HUDEP-2 (cell line): ENCODE results near the gene PSKH1.

ENCODE experiments used
- DNase-seq, 76 experiments: peaks; one replicate each; lab custom pipeline; 2025; ENCODE audit not compliant: unreplicated experiment in 76 of 76; lab: John Stamatoyannopoulos, UW

PSKH1 gene

DNA sequence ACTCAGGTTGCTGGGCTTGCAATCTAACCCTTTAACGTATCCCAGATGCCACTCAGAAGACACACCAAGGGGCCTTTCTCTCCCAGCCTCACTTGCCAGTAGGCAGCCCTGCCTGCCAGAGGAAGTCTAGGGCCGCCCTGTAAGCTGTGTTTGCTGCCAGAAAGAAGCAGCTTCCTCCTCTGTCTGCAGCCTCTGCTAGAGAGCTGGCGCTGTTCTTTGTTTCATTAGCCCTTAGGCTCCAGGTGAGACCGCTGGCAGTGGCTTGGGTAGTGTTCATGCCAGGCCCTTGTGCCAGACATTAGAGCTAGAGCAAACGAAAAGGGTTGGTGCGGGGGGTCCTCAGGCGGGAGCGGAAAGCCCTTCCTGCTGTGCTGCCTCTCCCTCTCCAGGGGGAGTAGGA lies 29.7 kb downstream of the PSKH1 start:
- no peak for DNase-seq

DNA sequence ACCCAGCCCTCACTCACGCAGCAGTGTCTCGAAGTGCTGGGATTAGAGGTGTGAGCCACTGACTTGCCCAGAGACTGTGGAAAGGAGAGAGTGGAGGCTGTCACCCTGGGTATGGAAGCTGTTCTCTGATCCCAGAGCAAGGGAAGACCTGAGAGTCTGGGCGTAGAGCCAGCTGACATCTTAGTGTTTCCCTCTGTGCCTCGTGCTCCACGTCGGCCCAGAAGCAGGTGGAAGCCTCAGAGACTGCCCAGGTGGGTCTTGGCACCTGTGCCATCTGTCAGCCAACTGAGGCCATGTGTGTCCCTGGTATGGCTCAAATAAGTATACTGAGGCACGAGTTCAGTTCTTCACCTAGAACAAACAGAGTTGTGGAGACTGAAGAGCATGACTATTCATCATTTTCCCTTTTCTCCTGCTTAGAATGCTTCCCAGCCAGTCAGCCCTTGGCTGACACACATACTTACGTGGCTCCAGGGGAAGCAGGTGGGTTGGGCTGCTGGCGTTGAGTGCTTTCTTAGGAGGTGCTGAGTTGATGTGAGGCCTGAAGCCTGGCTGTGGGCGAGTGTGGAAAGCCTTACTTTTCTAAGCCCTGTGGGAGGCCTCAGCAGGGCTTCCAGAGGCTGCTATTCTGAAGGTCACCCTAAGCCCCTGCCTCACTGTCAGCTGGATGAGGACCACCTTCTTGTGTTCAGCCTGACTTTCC lies 30.5 kb downstream of the PSKH1 start:
- no peak for DNase-seq

DNA sequence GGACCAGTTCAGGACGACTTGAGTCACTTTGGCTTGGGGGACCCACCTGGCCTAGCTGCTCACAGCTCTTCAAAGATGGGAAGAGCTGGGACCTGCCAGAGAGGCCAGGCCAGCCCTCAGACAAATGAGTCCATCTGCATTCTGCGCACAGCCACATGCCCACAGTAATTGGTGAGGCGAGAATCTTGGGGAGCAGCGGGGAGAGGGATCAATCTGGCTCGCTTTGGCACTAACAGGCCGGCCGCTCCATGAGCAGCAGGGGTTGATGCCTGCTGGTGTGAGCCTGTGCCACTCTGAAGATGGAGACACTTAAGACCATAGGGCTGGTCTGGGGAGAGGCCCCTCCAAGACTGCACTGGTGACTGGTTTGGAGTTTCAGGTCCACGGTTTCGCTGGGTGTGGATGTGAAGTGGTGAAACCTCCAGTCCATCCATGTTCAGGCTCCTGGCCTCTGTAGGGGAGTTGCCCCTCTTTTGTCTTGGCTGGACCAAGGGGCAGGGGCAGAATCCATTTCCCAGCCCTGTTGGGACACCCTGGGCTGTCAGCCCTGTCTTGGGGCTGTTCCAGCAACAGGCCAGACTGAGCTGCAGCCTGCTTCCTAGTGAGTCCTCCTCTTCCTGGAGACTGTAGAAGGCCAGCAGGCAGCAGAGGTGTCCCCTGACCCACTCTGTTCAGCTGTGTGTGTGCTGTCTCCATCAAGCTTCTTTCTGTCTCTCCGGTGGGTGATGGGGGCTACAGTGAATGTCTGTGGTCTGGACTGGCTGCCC lies 31.3 kb downstream of the PSKH1 start:
- no peak for DNase-seq

DNA sequence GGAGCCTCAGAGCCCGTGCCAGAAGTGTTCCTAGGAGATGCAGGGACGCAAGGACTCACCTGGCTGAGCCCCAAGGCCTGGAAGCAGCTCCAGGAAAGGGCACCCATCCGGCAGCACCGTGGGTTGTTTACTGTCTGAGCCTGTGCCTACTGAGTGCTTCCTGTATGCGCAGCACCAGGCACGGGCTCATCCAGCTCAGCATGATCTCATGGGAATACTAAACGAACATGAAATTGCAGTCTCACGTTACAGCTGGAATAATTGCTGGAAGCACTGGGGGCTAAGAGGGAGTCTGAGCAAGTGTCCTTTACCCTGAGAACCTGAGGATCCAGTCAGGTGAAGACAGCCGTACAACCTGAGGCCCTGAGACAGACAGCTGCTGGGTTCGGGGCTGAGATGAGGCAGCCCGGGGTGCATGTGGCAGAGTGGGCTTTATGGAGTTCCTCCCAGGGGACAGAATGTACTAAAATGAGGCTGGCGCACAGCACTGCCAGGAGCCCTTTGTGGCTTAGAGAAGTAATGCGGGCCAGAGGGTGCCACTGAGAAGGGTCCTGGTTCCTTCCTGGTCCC lies 33.2 kb downstream of the PSKH1 start:
- DNase-seq = no peak

DNA sequence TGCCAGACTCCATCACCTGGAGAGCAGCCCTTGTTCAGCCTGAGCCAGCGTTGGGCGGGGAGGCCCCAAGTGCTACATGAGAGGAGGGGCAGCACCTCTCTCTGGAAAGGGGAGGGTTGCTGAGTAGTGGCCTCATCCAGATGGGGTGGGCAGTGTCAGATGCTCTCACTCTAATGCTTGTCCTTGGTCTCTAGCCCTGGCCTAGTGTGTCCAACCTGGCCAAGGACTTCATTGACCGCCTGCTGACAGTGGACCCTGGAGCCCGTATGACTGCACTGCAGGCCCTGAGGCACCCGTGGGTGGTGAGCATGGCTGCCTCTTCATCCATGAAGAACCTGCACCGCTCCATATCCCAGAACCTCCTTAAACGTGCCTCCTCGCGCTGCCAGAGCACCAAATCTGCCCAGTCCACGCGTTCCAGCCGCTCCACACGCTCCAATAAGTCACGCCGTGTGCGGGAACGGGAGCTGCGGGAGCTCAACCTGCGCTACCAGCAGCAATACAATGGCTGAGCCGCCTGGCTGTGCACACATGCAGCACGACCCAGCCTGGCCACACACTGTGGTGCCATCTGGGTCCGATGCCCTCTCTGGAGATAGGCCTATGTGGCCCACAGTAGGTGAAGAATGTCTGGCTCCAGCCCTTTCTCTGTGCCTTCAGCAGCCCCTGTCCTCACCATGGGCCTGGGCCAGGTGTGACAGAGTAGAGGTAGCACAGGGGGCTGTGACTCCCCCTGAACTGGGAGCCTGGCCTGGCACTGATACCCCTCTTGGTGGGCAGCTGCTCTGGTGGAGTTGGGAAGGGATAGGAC lies 34.3 kb downstream of the PSKH1 start:
- DNase-seq = no peak

DNA sequence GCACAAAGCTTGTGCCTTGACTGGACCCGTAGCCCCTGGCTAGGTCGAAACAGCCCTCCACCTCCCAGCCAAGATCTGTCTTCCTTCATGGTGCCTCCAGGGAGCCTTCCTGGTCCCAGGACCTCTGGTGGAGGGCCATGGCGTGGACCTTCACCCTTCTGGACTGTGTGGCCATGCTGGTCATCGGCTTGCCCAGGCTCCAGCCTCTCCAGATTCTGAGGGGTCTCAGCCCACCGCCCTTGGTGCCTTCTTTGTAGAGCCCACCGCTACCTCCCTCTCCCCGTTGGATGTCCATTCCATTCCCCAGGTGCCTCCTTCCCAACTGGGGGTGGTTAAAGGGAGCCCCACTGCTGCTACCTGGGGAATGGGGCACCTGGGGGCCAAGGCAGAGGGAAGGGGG lies 35.1 kb downstream of the PSKH1 start:
- DNase-seq = no peak

DNA sequence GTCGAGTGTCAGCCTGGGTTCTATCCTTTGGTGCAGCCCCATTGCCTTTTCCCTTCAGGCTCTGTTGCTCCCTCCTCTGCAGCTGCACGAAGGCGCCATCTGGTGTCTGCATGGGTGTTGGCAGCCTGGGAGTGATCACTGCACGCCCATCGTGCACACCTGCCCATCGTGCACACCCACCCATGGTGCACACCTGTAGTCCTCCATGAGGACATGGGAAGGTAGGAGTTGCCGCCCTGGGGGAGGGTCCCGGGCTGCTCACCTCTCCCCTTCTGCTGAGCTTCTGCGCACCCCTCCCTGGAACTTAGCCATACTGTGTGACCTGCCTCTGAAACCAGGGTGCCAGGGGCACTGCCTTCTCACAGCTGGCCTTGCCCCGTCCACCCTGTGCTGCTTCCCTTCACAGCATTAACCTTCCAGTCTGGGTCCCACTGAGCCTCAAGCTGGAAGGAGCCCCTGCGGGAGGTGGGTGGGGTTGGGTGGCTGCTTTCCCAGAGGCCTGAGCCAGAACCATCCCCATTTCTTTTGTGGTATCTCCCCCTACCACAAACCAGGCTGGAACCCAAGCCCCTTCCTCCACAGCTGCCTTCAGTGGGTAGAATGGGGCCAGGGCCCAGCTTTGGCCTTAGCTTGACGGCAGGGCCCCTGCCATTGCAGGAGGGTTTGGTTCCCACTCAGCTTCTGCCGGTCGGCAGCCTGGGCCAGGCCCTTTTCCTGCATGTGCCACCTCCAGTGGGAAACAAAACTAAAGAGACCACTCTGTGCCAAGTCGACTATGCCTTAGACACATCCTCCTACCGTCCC lies 35.7 kb downstream of the PSKH1 start:
- peak in 62 of 76 experiments; percentile 8 to 74 (median 48) for DNase-seq

DNA sequence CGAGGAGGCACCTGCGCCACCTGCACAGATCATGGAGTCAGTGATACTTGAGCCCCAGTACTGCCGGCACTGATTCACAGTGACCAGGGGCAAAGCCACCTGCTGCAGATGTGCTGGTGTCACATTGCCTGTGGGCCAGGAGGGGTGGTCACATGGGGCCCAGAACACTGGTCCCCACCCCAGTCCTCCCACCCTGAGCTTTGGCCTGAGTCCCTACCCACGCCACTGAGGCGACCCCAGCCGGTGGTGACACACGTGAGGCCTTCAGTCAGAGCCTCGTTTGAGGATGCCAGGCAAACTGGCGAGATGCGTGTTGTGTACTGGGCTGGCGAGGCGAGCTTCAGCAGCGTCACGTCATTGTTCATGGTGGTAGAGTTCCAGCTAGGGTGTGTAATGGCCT lies 37.1 kb downstream of the PSKH1 start:
- no peak for DNase-seq

DNA sequence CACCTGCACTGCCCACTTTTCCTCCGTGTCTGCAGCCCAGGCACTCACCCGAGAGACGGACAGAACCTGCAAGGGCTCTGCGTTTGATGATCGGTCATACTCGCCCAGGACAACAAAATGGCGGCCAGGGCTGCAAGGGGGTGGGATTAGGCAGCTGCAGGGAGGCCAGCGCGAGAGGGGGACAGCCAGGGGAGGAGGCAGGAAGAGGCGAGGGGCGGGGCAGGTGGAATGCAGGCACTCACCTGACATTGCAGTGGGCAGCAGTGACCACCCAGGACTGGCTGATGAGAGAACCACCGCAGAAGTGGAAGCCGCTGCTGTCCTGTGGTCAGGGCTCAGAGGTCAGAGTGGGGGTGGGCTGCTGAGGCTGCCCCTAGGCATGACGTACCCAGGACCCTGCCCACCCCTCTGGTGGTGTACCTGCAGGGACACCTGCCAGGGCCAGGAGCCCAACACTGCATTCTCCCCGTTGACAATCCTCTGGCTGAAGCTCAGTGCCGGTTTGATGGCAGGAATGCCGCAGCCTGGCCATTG lies 37.7 kb downstream of the PSKH1 start:
- DNase-seq = no peak

DNA sequence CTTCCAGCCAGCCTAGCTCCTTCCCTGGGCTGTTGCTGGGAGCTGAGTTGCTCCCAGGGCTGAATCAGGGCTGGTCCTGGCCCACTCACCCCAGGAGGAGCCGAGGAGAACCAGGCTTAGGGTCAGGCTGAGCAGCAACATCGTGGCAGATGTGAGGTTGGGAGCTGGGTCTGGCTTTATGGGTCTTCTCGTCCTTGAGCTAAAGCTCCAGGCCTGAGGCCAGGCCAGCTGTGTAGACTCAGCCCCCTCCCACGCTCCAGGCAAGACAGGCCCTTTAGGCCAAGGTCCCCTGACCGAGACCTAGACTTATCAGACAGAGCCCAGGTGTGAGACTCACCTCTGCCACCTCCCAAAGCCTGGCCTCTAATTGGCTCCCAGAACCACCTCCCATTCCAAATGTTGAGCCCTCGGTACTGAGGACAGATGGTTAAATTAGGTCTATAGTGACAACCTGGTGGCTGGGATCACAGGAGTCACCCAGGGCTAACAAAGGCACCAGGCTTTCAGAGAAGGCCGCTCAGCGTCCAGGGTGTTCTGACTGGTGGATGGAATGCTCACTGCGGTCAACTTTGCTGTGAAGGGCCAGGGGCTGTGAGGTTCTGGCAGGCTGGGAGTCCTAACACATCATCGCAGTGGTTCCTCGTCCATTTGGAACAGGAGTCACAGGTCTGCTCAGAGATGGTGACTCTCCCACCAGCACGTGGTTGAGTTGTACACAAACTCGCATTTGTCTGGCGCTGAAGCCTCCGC lies 38.8 kb downstream of the PSKH1 start, which contains the start of gene CTRL:
Gene CTRL (minus strand): TSS at position 151 of the 750 bp plus-strand sequence. CDS start 10 bp downstream, at position 141.
- no peak for DNase-seq

DNA sequence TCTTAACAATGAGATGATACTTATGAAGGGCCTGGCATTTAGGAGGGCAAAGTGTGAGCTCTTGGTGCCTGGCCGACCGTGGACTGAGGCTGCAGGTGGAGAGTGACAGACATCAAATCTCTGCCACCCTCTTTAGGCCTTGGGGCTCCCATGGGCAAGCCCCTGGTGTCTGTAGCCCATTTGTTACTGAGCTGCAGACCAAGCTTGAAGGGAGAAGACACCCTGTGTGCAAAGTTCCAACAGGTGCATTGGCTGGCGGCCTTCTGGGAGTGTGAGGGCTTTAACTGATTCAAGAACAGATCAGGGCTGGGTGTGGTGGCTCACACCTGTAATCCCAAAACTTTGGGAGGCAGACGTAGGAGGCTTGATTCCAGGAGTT lies 39.4 kb downstream of the PSKH1 start:
- no peak for DNase-seq

DNA sequence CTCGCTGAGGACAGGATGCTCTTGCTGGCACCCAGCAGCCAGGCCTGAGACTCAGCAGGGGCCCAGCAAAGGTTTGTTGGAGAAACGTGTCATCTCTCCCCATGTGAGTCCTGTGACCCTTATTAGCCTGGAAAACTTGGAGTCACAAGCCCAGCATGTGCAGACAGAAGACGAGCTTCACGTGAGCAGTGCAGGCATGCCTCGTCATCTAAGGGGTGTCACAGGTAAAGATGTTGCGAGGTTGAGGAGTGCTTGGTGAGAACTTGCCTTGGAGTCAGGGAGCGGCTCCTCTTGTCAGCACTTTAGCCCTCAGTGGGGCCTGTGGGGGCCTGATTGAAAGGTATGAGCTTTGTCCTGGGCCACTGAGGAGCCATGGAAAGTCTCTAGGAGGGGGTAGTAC lies 40.8 kb downstream of the PSKH1 start:
- DNase-seq = no peak

DNA sequence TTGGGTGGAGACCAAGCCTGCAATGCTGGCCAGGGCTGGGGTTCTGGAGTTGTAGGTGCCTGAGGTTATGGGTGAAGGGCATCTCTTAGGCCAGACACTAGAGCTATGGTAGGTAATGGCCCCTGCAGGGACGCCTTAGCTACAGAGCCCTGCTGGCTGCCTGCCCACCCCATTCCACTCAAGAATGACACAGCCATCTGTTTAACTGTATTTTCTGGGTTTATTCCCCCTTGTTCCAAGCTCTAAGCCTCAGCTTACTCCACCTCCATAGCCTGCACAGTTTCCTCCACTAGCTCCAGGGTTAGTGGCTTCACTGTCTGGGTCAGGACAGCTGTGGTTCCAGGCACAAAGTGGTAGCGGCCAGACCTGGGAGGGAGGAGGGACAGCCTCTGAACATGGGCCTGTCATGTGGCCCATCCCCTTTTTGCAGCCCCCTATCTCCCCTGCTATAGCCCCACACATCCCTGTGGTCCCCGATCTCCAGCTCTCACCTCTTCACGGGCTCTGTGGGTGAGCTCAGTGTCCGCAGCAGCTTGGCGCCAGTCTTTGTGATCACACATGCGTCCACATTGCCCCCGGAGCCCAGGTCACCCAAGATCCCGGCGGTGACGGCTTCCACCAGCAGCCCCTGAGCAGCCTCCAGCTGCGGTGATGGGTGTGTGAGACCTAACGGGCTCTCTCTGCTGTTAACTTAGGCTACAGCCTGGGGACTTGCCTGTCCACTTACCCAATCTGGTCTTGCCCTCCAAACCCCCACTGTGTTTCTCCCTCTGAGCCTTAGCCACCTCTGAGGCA lies 41.4 kb downstream of the PSKH1 start:
- DNase-seq = no peak

DNA sequence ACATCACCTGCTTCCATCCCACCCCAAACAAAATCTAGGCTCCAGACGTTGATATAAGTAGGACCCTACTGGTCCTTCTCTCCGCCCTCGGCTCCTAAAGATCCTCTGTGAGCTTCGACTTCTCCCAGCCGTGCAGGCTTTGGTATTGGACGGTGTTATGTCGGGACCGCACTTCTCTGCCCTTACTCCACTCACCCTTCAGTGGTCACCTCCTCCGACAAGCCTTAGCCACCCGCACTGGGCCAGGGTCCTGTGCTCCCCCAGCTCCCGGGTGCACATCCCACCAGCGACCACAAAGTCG lies 42.0 kb downstream of the PSKH1 start:
- DNase-seq = peak in 1 of 76 experiments; percentile 42

DNA sequence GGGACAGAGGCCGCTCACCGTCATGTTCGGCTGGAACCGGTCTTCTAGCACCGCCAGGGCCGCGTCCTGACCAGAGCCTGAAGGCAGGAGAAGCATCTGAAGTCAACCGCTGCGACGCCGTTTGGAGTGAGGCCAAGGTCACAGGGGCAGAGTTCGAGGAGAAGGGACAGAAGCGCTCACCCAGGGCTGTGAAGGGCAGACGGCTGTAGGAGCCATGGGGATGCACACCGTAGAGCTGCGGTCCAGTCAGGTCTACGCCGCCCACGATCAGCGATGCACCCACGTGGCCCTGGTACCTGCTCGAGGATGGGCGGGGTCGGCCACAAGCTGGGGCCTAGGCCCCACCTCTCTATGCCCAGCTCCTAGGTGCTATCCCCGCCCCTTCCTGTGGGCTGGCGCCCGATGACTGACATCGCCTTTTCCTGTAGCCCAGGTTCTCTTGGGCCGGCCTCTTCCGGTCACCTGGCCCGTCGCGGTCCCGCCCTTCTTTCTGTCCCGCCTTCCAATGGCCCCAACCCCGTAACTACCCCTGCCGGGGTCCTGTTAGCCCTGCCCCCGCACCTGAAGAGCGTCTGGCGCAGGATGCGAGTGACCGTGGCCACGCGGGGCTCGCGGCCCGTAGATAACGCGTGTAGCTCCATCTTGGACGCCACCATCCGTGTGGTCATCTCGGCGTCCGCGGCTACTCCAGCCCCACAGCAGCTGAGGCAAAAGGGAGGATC lies 42.5 kb downstream of the PSKH1 start:
- peak in 74 of 76 experiments; percentile 64 to 97 (median 92) for DNase-seq

DNA sequence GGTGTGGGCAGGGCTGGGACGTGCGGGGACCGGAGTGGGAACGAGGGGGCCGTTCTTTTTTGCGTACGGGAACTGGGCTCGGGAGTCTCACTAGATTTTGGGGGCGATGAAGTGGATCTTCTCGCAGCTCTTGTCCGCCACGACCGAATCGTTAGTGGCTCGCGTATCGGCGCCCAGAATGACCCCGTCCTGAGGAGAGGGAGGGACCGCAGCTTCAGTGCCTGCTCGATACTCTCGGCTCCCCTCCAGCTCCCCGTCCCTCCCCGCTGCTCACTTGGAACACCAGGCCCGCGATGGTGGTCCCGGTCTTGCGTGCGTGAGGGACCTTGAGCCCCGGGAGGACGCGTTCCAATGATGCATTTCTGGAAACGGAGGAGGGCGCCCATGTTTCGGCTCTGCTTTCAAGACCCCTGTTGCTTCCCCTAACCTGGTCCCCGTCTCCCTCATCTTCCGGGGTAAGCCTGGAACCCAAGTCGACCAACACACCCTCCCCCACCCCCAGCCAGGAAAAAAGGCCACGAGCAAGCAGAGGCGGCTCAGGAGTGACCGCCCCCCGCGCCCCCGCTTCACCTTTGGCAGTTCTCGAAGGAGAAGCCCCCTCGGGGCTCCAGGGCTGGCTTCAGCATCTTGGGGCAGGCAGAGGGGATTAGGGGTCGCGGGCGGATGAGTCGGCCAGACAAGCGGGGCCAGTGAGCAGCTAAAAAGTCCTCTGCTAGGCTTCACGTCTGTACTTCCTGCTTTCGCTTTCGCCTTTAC lies 43.2 kb downstream of the PSKH1 start, which contains the start of gene PSMB10:
Gene PSMB10 (minus strand): TSS at position 727 of the 756 bp plus-strand sequence. CDS start 101 bp downstream, at position 626.
- DNase-seq = peak in 27 of 76 experiments; percentile 5 to 59 (median 37)
